Activated T-helper 1 cell treated with Interleukin-2 at 50 U/mL for 16 hours (primary cell): Measurements from ENCODE around the gene COA4.

Source experiments
- DNase-seq: peaks from one replicate; pipeline ENCODE4 v3.0.0-alpha.2; 2020; ENCODE audit warnings: low read depth

The COA4 gene

GRCh38 chr11:73862986-73863385, 13.7 kb downstream of the COA4 start:
- no peak for DNase-seq

DNA sequence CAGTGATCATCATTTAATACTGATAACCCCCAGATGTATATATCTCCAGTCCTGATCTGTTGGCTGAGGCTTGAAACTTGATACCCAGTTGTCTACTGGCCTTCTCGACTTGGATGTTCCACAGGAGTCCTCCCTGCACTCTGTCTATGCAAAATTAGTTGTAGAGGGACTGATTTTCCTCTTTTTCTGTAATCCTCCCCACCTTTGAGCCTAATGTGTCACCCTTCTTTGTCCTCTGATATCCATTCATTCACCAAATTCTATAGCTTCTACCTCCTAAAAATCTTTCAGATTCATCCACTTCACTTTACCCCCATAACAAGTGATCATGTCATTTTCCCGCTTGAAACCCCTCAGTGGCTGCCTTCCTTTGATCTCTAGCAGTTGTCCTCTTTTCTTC, 16.4 kb downstream of the COA4 start:
- DNase-seq, result no peak

DNA sequence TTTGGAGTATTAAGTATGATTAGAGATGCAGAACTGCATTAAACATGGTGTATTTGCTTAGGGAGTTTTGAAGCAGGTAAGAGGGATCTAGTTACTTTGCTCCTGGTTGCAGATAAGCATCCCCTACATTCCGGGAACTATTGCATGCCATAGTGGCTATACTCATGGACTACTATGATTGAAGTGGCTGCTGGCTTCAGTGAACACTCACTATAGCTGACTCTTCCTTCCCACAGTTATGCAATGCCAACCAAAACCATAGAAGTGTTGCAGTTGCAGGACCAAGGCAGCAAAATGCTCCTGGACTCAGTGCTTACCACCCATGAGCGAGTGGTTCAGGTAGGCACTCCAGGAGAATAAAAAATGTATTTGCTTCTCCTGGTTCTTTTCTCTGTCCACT, 17.0 kb downstream of the COA4 start:
- no peak for DNase-seq

DNA sequence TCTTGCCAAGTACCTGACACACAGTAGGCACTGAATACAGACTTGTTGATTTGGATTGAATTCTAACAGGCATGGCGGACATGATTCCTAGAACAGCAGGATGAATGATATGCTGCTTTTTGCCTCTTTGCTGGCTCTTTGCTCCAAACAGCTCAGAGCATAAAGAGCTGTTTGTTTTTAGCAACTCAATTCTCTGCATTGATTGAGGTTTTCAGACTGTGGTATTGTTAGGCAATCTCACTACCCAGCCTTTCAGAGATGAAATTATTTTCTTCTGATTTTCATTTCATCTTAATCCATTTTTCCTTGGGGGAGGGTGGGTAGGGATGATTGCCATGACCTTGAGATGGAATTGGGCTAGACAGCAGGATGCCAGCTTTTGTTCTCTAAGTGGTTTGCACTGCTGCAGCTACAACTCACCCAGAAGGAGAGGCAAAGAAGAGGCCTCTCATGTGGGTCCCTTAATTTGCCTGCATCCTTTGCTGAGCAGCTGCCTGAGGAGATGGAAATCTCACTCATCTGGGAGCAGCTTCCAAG, 20.5 kb downstream of the COA4 start:
- no peak for DNase-seq

GRCh38 chr11:73854680-73855079, 22.0 kb downstream of the COA4 start:
- DNase-seq, result no peak

DNA sequence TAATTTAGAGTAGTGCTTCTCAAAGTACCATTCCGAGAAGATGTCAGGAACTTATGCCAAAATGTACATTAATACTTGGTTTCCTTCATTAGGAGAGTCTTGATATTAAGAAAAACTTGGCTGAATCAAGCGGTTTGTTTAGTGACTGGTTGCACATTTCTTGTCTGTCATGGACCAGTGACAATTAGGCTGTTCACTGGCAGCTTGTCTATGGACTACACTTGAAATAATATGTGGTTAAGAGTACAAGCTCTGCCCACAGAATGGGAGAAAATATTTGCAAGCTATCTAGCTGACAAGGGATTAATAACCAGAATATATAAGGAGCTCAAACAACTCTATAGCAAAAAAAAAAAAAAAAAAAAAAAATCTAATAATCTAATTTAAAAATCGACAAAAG, 24.6 kb downstream of the COA4 start:
- DNase-seq, result no peak

- DNase-seq, result no peak
These were observed 25.4 kb downstream of the COA4 start for GRCh38 chr11:73851046-73851764.

DNA sequence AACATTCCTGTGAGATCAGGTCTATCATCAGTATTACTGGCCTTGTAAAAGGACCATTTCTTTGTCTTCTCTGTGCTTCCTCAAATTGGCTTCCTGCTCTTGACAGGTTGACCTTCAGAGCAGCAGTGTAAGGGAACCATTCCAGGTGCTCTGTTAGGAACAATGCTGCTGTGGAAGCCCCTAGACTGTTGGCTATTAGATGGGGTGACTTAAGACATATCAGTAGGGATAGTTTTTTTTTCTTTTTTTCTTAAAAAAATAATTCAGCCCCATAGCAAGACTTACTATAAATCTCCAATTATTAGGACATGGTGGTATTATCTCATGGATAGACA, 37.6 kb downstream of the COA4 start:
- no peak for DNase-seq

- DNase-seq, result no peak
These were observed 38.1 kb downstream of the COA4 start for GRCh38 chr11:73838443-73839122.

GRCh38 chr11:73833067-73833466, 43.6 kb downstream of the COA4 start:
- no peak for DNase-seq

GRCh38 chr11:73830261-73830660, 46.4 kb downstream of the COA4 start:
- no peak for DNase-seq
